OCI-LY1 (cell line): Measurements from ENCODE around the gene PGBD5.

Experiments
- H2AFZ ChIP-seq: fragments of 200-600 bp; sonication (generic), shearing (Covaris generic); 2 replicates; pipeline ENCODE4 v1.6.0; 2014; ENCODE audit warnings: antibody characterized with exemption, mild to moderate bottlenecking, low read length
- H3F3A ChIP-seq: fragments of 200-600 bp; sonication (generic), shearing (Covaris generic); 2 replicates; pipeline ENCODE4 v1.6.0; 2014; ENCODE audit warnings: mild to moderate bottlenecking, antibody characterized with exemption, low read length, moderate library complexity; ENCODE audit not compliant: insufficient read depth
- H3K27ac ChIP-seq: fragments of 200-600 bp; sonication (generic); 2 replicates; pipeline ENCODE4 v1.5.1; 2014; ENCODE audit warnings: low read length, mixed run types, mild to moderate bottlenecking, low read depth; ENCODE audit not compliant: poor library complexity, severe bottlenecking
- H3K27me3 ChIP-seq: fragments of 200-600 bp; sonication (generic); 2 replicates; pipeline ENCODE4 v1.6.0; 2014; ENCODE audit warnings: antibody characterized with exemption, mild to moderate bottlenecking, low read length, moderate library complexity; ENCODE audit not compliant: insufficient read depth
- H3K36me3 ChIP-seq: fragments of 200-600 bp; sonication (generic); 2 replicates; pipeline ENCODE4 v1.6.1; 2014; ENCODE audit warnings: mild to moderate bottlenecking, antibody characterized with exemption, low read length, moderate library complexity, mixed read lengths; ENCODE audit not compliant: insufficient read depth
- H3K4me1 ChIP-seq: fragments of 200-600 bp; sonication (generic); 2 replicates; pipeline ENCODE4 v1.5.1; 2014; ENCODE audit warnings: mild to moderate bottlenecking, low read length, moderate library complexity; ENCODE audit not compliant: insufficient read depth, severe bottlenecking
- H3K4me2 ChIP-seq: fragments of 200-600 bp; sonication (generic), shearing (Covaris generic); 2 replicates; pipeline ENCODE4 v1.6.1; 2014; ENCODE audit warnings: low read length
- H3K4me3 ChIP-seq: fragments of 200-600 bp; sonication (generic); 2 replicates; pipeline ENCODE4 v1.5.1; 2014; ENCODE audit warnings: low read length, low read depth, mild to moderate bottlenecking, mixed read lengths; ENCODE audit not compliant: poor library complexity, severe bottlenecking
- H3K79me2 ChIP-seq: fragments of 200-600 bp; shearing (Covaris generic); 2 replicates; pipeline ENCODE4 v1.6.1; 2016; ENCODE audit warnings: mixed run types, low read length, mixed read lengths; ENCODE audit not compliant: insufficient read depth
- H3K9ac ChIP-seq: fragments of 200-600 bp; sonication (generic), shearing (Covaris generic); 2 replicates; pipeline ENCODE4 v1.6.1; 2014; ENCODE audit warnings: mild to moderate bottlenecking, low read length, mixed read lengths
- H3K9me2 ChIP-seq: fragments of 200-600 bp; sonication (generic), shearing (Covaris generic); 2 replicates; pipeline ENCODE4 v1.6.1; 2014; ENCODE audit warnings: low read depth, mild to moderate bottlenecking, low read length, mixed read lengths
- H3K9me3 ChIP-seq: fragments of 200-600 bp; shearing (Covaris generic); 2 replicates; pipeline ENCODE4 v1.6.1; 2014; ENCODE audit warnings: low read length, mixed read lengths
- H4K20me1 ChIP-seq: fragments of 200-600 bp; sonication (generic), shearing (Covaris generic); 2 replicates; pipeline ENCODE4 v1.6.0; 2016; ENCODE audit warnings: mild to moderate bottlenecking, low read length; ENCODE audit not compliant: insufficient read depth
- CTCF ChIP-seq: fragments of 200-600 bp; sonication (generic), shearing (Covaris generic); IDR thresholded peaks from 2 replicates; pipeline ENCODE4 v1.5.1; 2017; ENCODE audit warnings: mild to moderate bottlenecking, antibody characterized with exemption, low read length, moderate library complexity, mixed read lengths
- EZH2 ChIP-seq: fragments of 200-600 bp; sonication (generic), shearing (Covaris generic); IDR thresholded peaks from 2 replicates; pipeline ENCODE4 v1.8.0; 2017; ENCODE audit warnings: borderline replicate concordance, mixed run types, mild to moderate bottlenecking, antibody characterized with exemption, low read length, moderate library complexity, mixed read lengths

Gene PGBD5

GRCh38 chr1:230441183-230442029, 15.3 kb upstream of the PGBD5 start:
- no peaks in the 10 kb centered on the region for H3K27me3 ChIP-seq

DNA sequence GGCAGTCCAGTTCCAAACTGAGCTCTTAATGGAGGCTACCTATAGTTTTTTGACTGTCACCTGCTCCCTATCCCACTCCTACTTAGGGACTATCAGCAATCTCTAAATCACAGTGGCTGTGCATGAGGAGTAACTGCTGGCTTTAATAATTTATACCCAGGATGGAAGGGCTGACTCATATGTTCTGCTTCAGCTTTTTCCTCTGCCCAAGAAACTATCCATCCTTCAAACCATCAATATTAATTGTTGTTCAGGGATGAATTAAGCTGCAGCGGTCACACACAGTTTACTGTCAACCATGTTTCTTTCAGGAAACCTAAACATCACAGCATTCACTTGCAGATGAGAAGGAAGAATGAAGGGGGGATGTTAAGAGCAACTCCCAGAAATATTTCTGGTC, 9.0 kb upstream of the PGBD5 start:
- Histone ChIP-seq H3K27ac (no peak overlapping the region), H3K79me2 (no peaks in the 10 kb centered on the region), H3K36me3 (no peaks in the 10 kb centered on the region), H3K9me2 (no peaks in the 10 kb centered on the region), H3K4me2 (no peak overlapping the region), H3K9ac (no peak overlapping the region), H3K4me3 (no peak overlapping the region), H2AFZ (no peak overlapping the region), H4K20me1 (no peaks in the 10 kb centered on the region), H3K9me3 (no peaks in the 10 kb centered on the region), H3K4me1 (no peaks in the 10 kb centered on the region), H3K27me3 (peaks cover 3% of the 10 kb centered on the region; the same call in 1 of the 2 replicates), H3F3A (no peaks in the 10 kb centered on the region)
- TF ChIP-seq EZH2 (no peak), CTCF (no peak)

More at GRCh38 chr1:230441183-230442029, 15.3 kb upstream of the PGBD5 start:
- no peak overlapping the region for H3K4me3 ChIP-seq
- TF ChIP-seq CTCF (no peak), EZH2 (no peak)
- no peaks in the 10 kb centered on the region for H3F3A ChIP-seq
- H3K27ac ChIP-seq = no peak overlapping the region
- H2AFZ ChIP-seq = no peak overlapping the region
- H4K20me1 ChIP-seq = no peaks in the 10 kb centered on the region
- no peaks in the 10 kb centered on the region for H3K4me1 ChIP-seq
- H3K9me2 ChIP-seq = no peaks in the 10 kb centered on the region
- no peaks in the 10 kb centered on the region for H3K36me3 ChIP-seq
- peaks cover 8% of the 10 kb centered on the region; the same call in 1 of the 2 replicates for H3K9me3 ChIP-seq
- no peak overlapping the region for H3K9ac ChIP-seq
- H3K79me2 ChIP-seq = no peaks in the 10 kb centered on the region
- H3K4me2 ChIP-seq = no peak overlapping the region

- Histone ChIP-seq H3K36me3 (no peaks in the 10 kb centered on the region), H3K9me3 (no peaks in the 10 kb centered on the region), H3K4me1 (no peaks in the 10 kb centered on the region), H4K20me1 (no peaks in the 10 kb centered on the region), H3K27ac (no peak overlapping the region), H3F3A (no peaks in the 10 kb centered on the region), H2AFZ (no peak overlapping the region), H3K79me2 (no peaks in the 10 kb centered on the region), H3K4me2 (no peak overlapping the region), H3K9ac (no peak overlapping the region), H3K4me3 (no peak overlapping the region), H3K9me2 (no peaks in the 10 kb centered on the region), H3K27me3 (peaks cover 3% of the 10 kb centered on the region; the same call in 1 of the 2 replicates)
- TF ChIP-seq EZH2 (no peak), CTCF (no peak)
Measured at GRCh38 chr1:230431527-230431926, 5.4 kb upstream of the PGBD5 start.
